Esophagus muscularis mucosa (tissue), 3 donors: ENCODE measurements around the gene RASAL2.

Source experiments
- EP300 ChIP-seq: sonication (generic); formaldehyde crosslinking; IDR thresholded peaks from one replicate; pipeline ENCODE4 v1.6.1; 2017; ENCODE audit warnings: antibody characterized with exemption
- POLR2AphosphoS5 ChIP-seq, 2 donors: sonication (generic); formaldehyde crosslinking; IDR thresholded peaks; one replicate each; pipeline ENCODE4 v1.6.1; 2017; ENCODE audit warnings: antibody characterized with exemption in 2 of 2

DNA sequence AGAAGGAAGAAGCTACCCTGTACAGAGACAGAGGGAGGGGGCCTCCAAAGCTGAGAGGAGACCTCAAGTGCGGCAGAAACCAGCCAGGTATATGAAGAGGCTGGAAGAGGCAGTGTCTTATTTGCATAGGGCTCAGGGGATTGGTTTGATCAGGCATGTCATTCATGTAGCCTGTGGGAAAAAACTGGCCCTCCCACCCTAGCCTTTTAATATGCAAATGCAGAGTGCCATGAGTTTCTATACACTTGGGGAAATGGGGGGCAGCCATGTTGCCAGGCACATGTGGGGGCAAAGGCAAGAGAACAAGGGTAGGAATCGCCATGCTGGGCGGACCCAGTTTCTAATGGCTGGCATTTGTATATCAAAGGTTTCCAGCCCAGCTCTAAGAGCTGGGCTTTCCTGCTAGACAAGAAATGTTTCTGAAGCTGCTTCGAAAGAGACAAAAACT lies 172.7 kb downstream of the RASAL2 start:
- TF ChIP-seq POLR2AphosphoS5 (IDR thresholded peaks at IDR 0.05) (no peak), EP300 (no peak)
